HG02840 (cell line): ENCODE data around the gene AGFG2.

Experiments
- ATAC-seq: cut with Tn5 transposase; IDR thresholded peaks from one replicate; pipeline ENCODE4 v1.9.1; 2021; ENCODE audit warnings: mild to moderate bottlenecking, moderate library complexity, moderate number of reproducible peaks; ENCODE audit not compliant: unreplicated experiment, low FRiP score

AGFG2 gene

DNA sequence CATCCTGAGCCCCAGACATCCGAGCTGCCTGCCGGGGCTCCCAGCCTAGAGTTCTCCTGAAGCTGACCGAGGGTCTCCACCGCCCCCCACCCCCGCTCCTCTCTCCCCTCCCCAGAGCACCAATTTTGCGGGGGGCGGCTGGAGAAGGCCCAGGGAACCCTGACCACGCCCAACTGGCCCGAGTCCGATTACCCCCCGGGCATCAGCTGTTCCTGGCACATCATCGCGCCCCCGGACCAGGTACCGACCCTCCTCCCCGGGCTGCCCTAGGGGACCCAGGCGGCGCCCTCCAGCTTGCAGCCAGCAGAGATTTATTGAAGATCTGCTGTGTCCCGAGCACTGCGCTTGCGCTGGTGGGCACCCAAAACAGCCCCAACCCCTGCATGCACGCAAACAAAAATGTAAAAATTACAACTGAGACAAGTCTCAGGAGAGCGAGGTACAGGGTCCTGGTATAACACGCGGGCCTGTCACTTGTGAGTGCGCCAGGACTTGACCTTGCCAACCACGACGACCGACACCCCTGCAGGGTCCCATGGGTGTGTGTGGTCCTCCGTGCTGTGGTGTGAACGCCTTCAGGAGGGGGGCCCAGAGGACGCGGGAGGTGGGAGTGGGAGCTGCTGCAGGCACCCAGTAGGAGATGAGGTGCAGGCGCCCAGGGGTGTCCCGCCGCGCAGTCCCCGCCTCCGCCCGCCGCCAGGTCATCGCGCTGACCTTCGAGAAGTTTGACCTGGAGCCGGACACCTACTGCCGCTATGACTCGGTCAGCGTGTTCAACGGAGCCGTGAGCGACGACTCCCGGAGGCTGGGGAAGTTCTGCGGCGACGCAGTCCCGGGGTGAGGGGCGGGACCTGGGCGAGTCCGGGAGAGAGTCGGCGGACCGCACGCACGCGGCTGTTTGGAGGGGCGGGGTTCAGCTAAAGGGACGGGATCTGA lies 66.2 kb downstream of the AGFG2 start:
- no peak for ATAC-seq

DNA sequence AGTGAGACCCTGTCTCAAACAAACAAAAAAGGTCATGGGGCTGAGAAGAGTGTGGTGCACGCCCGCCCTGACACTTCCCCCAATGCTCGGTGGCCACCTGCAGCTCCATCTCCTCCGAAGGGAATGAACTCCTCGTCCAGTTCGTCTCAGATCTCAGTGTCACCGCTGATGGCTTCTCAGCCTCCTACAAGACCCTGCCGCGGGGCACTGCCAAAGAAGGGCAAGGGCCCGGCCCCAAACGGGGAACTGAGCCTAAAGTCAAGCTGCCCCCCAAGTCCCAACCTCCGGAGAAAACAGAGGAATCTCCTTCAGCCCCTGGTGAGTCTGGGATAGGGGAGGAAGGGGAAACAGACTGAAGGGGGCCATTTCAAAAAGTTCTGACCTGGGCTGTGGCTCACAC lies 67.3 kb downstream of the AGFG2 start:
- no peak for ATAC-seq

DNA sequence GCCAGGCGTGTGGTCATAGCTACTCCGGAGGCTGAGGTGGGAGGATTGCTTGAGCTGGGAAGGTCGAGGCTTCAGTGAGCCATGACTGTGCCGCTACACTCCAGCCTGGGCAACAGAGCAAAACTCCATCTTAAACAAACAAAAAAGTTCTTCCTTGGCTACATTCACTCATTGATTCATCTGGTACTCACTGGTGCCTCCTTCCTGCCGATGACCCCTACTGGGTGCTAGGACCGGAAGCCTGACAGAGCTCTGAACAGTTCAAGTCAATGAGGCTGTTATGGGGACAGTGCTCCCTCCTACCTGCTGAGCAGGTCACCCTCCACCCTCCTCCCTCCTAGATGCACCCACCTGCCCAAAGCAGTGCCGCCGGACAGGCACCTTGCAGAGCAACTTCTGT lies 68.1 kb downstream of the AGFG2 start:
- no peak for ATAC-seq

DNA sequence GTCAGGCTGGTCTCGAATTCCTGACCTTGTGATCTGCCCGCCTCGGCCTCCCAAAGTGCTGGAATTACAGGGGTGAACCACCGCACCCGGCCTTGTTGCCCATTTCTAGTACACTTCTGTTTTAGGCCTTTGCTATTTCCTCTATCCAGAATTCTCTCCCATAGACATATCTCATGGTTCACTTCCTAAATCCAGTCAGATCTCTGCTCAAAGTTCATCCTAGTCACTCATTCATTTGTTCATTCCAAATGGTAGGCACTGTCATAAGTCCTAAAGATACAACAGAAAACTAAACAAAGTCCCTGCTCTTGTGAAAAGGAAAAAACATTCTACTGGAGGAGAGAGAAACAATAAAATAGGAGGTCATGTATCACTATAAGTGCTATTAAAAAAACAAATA lies 71.0 kb downstream of the AGFG2 start:
- no peak for ATAC-seq

DNA sequence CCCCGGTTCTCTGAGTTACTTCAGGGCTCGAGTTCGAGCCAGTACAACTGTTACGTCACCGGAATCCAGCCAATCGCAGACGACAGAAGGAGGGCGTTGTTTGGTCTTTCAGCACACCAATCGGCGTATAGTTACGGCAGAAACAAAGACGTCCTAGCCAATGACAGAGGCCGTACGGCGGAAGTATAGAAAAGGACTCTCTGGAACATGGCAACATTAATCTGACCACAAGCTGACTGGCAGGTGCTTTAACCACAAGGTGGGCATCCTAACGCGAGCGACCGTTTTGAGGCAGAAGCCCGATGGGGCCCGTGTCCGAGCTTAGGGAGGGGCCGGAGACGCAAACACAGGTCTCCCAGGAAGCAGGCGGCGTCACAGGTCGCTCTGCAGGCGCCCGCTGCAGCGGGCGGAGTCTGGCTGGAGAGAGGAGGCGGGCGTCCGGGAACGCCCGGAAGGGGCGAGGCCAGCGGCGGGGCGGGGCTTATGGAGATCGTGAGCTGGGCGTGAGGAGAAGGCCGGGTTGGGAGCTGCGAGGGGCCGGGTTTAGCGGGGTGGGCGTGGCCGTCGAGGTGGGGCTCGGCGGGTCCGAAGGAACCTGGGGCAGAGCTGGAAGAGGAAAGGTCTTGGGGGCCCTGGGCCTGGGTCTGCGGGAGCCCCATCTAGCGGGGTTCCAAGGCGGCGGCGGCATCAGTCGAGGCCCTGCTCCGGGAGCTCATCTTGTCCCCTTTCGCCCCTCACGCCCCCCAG lies 73.2 kb downstream of the AGFG2 start, which contains the start of gene MOSPD3:
Gene MOSPD3 (plus strand): TSS at position 558 of the 747 bp plus-strand sequence. CDS start 252 bp downstream, outside the sequence.
- peak; percentile 90 for ATAC-seq

DNA sequence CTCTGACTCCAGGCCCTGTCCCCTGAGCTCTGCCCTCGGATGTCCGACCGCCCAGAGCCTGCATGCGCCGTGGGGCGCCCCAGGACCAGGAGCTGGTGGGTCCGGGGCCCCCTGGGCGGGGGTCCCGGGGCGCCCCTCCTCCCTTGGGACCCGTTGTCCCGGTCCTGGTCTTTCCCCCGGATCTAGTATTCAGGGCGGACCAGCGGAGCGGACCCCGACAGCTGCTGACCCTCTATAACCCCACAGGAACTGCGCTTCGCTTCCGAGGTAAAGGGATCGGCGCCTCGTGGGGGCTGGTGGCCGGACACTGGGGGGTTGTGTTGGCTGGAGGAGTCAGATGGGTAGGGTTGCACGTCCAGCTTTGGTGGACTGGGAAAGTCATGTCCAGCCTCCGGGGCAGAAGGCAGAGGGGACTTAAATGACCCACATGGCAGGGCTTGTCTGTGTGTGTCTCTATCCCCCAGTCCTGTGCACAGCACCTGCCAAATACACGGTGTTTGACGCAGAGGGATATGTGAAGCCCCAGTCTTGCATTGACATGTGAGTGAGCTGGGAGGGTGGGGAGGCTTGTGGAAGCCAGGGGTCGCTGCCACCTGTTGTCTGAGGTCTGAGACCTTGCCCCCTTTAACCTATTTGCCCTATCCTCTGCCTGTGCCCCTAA lies 73.9 kb downstream of the AGFG2 start:
- no peak for ATAC-seq

DNA sequence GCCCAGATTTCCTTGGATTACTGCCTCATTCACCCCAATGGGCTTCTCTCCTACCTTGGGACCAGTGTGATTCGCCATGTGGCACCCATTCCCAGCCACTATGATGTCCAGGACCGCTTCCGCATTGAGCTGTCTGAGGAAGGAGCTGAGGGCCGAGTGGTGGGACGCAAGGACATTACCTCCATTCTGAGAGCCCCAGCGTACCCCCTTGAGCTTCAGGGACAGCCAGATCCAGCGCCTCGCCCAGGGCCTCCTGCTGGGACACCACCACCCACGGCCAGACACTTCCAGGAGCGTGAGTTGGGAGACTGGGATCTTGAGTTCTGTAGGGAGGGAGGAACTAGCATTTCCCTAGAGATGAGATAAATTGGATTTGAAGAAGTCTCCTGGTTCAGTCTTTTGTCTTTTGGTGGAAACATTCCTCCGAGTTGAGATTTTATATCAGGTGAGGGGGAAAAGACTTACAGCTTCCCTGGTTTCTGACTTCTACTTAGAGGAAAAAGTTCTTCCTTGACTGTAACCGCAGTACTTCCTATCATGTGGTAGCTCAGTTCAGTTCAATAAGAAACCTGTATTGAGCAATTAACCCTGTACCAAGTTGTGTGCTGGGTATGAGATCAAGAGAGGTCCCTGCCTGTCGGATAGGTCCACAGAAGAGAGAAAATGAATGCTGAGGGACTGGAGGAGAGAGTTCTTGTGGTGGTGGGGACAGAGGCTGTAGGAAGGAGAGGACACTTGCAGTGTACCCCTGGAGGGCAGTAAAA lies 74.6 kb downstream of the AGFG2 start:
- ATAC-seq = no peak

DNA sequence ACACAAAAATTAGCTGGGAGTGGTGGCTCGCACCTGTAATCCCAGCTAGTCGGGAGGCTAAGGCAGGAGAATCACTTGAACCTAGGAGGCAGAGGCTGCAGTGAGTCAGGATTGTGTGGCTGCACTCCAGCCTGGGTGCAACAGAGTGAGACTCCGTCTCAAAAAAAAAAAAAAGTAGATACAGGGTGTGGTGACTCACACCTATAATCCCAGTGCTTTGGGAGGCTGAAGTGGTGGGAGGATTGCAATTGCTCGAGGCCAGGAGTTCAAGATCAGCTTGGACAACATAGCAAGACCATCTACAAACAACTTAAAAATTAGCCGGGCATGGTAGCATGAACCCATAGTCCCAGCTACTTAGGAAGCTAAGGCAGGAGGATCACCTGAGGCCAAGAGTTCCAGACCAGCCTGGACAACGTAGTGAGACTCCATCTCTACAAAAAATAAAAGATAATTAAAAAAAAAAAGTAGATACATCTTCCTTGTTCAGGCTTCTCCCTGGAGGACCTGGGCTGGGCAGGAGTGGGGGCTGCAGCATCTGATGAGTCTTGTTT lies 75.4 kb downstream of the AGFG2 start:
- no peak for ATAC-seq
